CD4-positive, alpha-beta T cell treated with Interleukin-17A for 1 hour (primary cell): Measurements from ENCODE around the gene SSX4B.
"Not testable (repeated sequence)": the region's sequence is repeated elsewhere in the genome, so short reads cannot be mapped to it uniquely, and the experiment has no call there.

Experiments
- DNase-seq: peaks from one replicate; pipeline ENCODE4 v3.0.0-alpha.2; 2020

Gene SSX4B

GRCh38 chrX:48411860-48412259 is at the start of gene SSX4B:
Gene SSX4B, minus strand, starts transcription at chrX:48411960. Its CDS starts 588 bp downstream, at chrX:48411372.
- not testable (repeated sequence) for DNase-seq

- DNase-seq, result no peak
Observed at GRCh38 chrX:48460606-48461005, 48.8 kb upstream of the SSX4B start.

- DNase-seq, result no peak
Observed at GRCh38 chrX:48460031-48460430, 48.3 kb upstream of the SSX4B start.

GRCh38 chrX:48459483-48459882 is 47.7 kb upstream of the SSX4B start:
- DNase-seq, result no peak

GRCh38 chrX:48458711-48459110 is 47.0 kb upstream of the SSX4B start:
- DNase-seq, result no peak

GRCh38 chrX:48456628-48457331 is 45.0 kb upstream of the SSX4B start:
- no peak for DNase-seq

- no peak for DNase-seq
Observed at GRCh38 chrX:48451708-48452107, 39.9 kb upstream of the SSX4B start.

GRCh38 chrX:48450076-48450475 is 38.3 kb upstream of the SSX4B start:
- DNase-seq, result no peak

- not testable (repeated sequence) for DNase-seq
Observed at GRCh38 chrX:48447201-48447600, 35.4 kb upstream of the SSX4B start.

GRCh38 chrX:48433713-48434112 is 22.0 kb upstream of the SSX4B start:
- peak; percentile 23 for DNase-seq

- DNase-seq, result not testable (repeated sequence)
Observed at GRCh38 chrX:48430166-48430565, 18.4 kb upstream of the SSX4B start.

GRCh38 chrX:48429606-48430005 is 17.8 kb upstream of the SSX4B start:
- DNase-seq, result not testable (repeated sequence)

GRCh38 chrX:48427027-48427716 is 15.4 kb upstream of the SSX4B start:
- not testable (repeated sequence) for DNase-seq

- not testable (repeated sequence) for DNase-seq
Observed at GRCh38 chrX:48397825-48398224, 13.9 kb downstream of the SSX4B start.

- DNase-seq, result not testable (repeated sequence)
Observed at GRCh38 chrX:48396931-48397330, 14.8 kb downstream of the SSX4B start.

GRCh38 chrX:48383239-48383638 is 28.5 kb downstream of the SSX4B start, which contains the start of gene SSX4:
Gene SSX4, plus strand, starts transcription at chrX:48383539. Its CDS starts 515 bp downstream, at chrX:48384054.
- not testable (repeated sequence) for DNase-seq

- DNase-seq, result not testable (repeated sequence)
Observed at GRCh38 chrX:48370408-48370807, 41.4 kb downstream of the SSX4B start.

GRCh38 chrX:48367717-48368408 is 43.9 kb downstream of the SSX4B start:
- not testable (repeated sequence) for DNase-seq

GRCh38 chrX:48359281-48359680 is 52.5 kb downstream of the SSX4B start:
- not testable (repeated sequence) for DNase-seq

GRCh38 chrX:48357681-48358080 is 54.1 kb downstream of the SSX4B start:
- DNase-seq, result no peak

GRCh38 chrX:48356315-48357094 is 55.3 kb downstream of the SSX4B start, which contains the start of gene SSX3:
Gene SSX3, minus strand, starts transcription at chrX:48356703. Its CDS starts 1,454 bp downstream, at chrX:48355249.
- DNase-seq, result not testable (repeated sequence)
